Endothelial cell of umbilical vein (primary cell): ENCODE data around the gene ACTL7B. TPM values are rescaled to one million over a fixed set of nuclear protein-coding genes. Genes with fewer than 3 reads are reported as not detected.

Experiments used
- BruUV-seq: library from RNA; stranded (reverse); fragments of 400-500 nt; replicated peaks from 2 replicates; lab custom pipeline; 2021; lab: Mats Ljungman, UMichigan
- CTCF ChIA-PET: fragments of 300-600, 350-600 bp; sonication (Branson Sonifier 250); formaldehyde crosslinking; loops from one replicate; lab custom pipeline; 2021; ENCODE audit warnings: antibody characterized with exemption, inconsistent platforms; lab: Charles Lee
- POLR2A ChIA-PET: fragments of 300-600, 350-600 bp; sonication (Branson Sonifier 250); formaldehyde crosslinking; loops from one replicate; lab custom pipeline; 2021; ENCODE audit warnings: antibody characterized with exemption, inconsistent platforms; lab: Charles Lee
- DNase-seq: peaks from one replicate; pipeline ENCODE4 v3.0.0-alpha.2; 2011; ENCODE audit warnings: low read depth, low spot score
- FAIRE-seq: peaks from 2 replicates; lab custom pipeline; 2011; peaks lifted over from hg19 to GRCh38; lab: Jason Lieb, UNC
- H2AFZ ChIP-seq: 2 replicates; pipeline ENCODE4 v1.6.0; 2012; ENCODE audit warnings: low read depth, low read length, control low read depth, inconsistent platforms
- H3K27ac ChIP-seq: 2 replicates; pipeline ENCODE4 v1.5.1; 2011; ENCODE audit warnings: low read depth, mild to moderate bottlenecking, control low read depth, low read length, moderate library complexity; ENCODE audit not compliant: insufficient read depth
- H3K27me3 ChIP-seq, 2 experiments: 2 replicates each; pipeline versions ENCODE4 v1.6.0 to v1.6.1; 2011; ENCODE audit warnings: low read length in 2 of 2, mixed read lengths in 1 of 2; ENCODE audit not compliant: control insufficient read depth in 2 of 2, insufficient read depth in 2 of 2
- H3K36me3 ChIP-seq, 2 experiments: 2 replicates in 1 of 2; 3 replicates in 1 of 2; pipeline ENCODE4 v1.5.1; 2011; ENCODE audit warnings: low read length in 2 of 2, mild to moderate bottlenecking in 1 of 2, moderate library complexity in 1 of 2; ENCODE audit not compliant: control insufficient read depth in 2 of 2, insufficient read depth in 2 of 2; ENCODE audit errors: extremely low read depth in 1 of 2
- H3K4me1 ChIP-seq: 3 replicates; pipeline ENCODE4 v1.5.1; 2011; ENCODE audit warnings: mild to moderate bottlenecking, low read length; ENCODE audit not compliant: control insufficient read depth, insufficient read depth; ENCODE audit errors: extremely low read depth
- H3K4me2 ChIP-seq: 2 replicates; pipeline ENCODE4 v1.6.1; 2011; ENCODE audit warnings: low read length, control low read depth, mixed read lengths; ENCODE audit not compliant: insufficient read depth
- H3K4me3 ChIP-seq, 3 experiments: fragments of 200-600 bp in 1 of 3; sonication (generic), shearing (Covaris generic) in 1 of 3; replicated peaks in 1 of 3; 2 replicates each; pipeline ENCODE4 v1.5.1; 2011 to 2016; ENCODE audit warnings: control low read depth in 3 of 3, low read length in 3 of 3, mild to moderate bottlenecking in 2 of 3, inconsistent platforms in 1 of 3, low read depth in 1 of 3, moderate library complexity in 1 of 3; ENCODE audit not compliant: insufficient read depth in 1 of 3
- H3K79me2 ChIP-seq: 2 replicates; pipeline ENCODE4 v1.6.0; 2012; ENCODE audit warnings: low read length, inconsistent platforms; ENCODE audit not compliant: control insufficient read depth, insufficient read depth
- H3K9ac ChIP-seq: replicated peaks from 2 replicates; pipeline ENCODE3; 2011; ENCODE audit warnings: low read length, control low read depth; ENCODE audit not compliant: insufficient read depth; ENCODE audit errors: extremely low read depth
- H3K9me1 ChIP-seq: replicated peaks from 3 replicates; pipeline ENCODE4 v1.6.0; 2011; ENCODE audit warnings: mild to moderate bottlenecking, low read length; ENCODE audit not compliant: control insufficient read depth, insufficient read depth; ENCODE audit errors: extremely low read depth
- H3K9me3 ChIP-seq: replicated peaks from 2 replicates; pipeline ENCODE4 v1.5.1; 2012; ENCODE audit warnings: low read length, inconsistent platforms; ENCODE audit not compliant: control insufficient read depth, insufficient read depth
- H4K20me1 ChIP-seq: replicated peaks from 2 replicates; pipeline ENCODE3; 2011; ENCODE audit warnings: mild to moderate bottlenecking, low read length; ENCODE audit not compliant: control insufficient read depth, insufficient read depth; ENCODE audit errors: extremely low read depth
- CTCF ChIP-seq, 2 donors: IDR thresholded peaks; 1 replicate in 1 of 2; 2 replicates in 1 of 2; pipeline ENCODE4 v1.5.1; 2011; ENCODE audit warnings: low read length in 2 of 2, mild to moderate bottlenecking in 2 of 2, moderate library complexity in 2 of 2, control low read depth in 1 of 2, inconsistent platforms in 1 of 2, low read depth in 1 of 2; ENCODE audit not compliant: insufficient read depth in 1 of 2; ENCODE audit errors: extremely low read depth in 1 of 2
- EZH2 ChIP-seq: IDR thresholded peaks from 2 replicates; pipeline ENCODE4 v1.6.1; 2012; ENCODE audit warnings: borderline replicate concordance, low read depth, mild to moderate bottlenecking, moderate library complexity, low read length, inconsistent platforms; ENCODE audit not compliant: severe bottlenecking
- FOS ChIP-seq: IDR thresholded peaks from 2 replicates; pipeline ENCODE4 v1.6.1; 2011; ENCODE audit warnings: mild to moderate bottlenecking, low read length, moderate library complexity, borderline replicate concordance; ENCODE audit not compliant: insufficient read depth
- GATA2 ChIP-seq: IDR thresholded peaks from 2 replicates; pipeline ENCODE4 v1.7.0; 2011; ENCODE audit warnings: low read depth, mild to moderate bottlenecking, moderate library complexity, mixed read lengths, low read length; ENCODE audit not compliant: insufficient read length, insufficient read depth
- JUN ChIP-seq: IDR thresholded peaks from 2 replicates; pipeline ENCODE4 v1.6.1; 2011; ENCODE audit warnings: borderline replicate concordance, low read depth; ENCODE audit not compliant: insufficient read length, insufficient read depth
- MAX ChIP-seq: IDR thresholded peaks from 2 replicates; pipeline ENCODE4 v1.6.1; 2011; ENCODE audit not compliant: insufficient read depth, insufficient read length
- POLR2A ChIP-seq: IDR thresholded peaks from 2 replicates; pipeline ENCODE4 v1.6.1; 2012; ENCODE audit warnings: low read depth, mild to moderate bottlenecking, control low read depth, low read length
- dilution Hi-C: fragments of 300-500 bp; cut with MboI; formaldehyde crosslinking; loops from one replicate; pipeline ENCODE4 v1.15.0; 2019; ENCODE audit warnings: low sequenced_read_pairs; ENCODE audit not compliant: extremely low pct_ligation_motif_present
- intact Hi-C: fragments of 100-400 bp; cut with micrococcal nuclease; formaldehyde crosslinking; loops from one replicate; pipeline ENCODE4 v1.10.0; 2022
- polyA plus RNA-seq, 4 experiments: library from polyadenylated mRNA; depleted of rRNA in 3 of 4; stranded (reverse) in 3 of 4; unstranded in 1 of 4; fragments of >200 nt; gene quantifications; 2 replicates each; pipeline versions ENCODE4 v1.2.1 to v1.2.3, GENCODE V29; 2011 to 2012; ENCODE audit warnings: missing spikeins in 1 of 4
- total RNA-seq: library from RNA; stranded (reverse); gene quantifications from 2 replicates; pipeline ENCODE4 v1.2.3, GENCODE V29; 2021

The ACTL7B gene
- total and polyA plus RNA-seq, 2 donors (not counting 3 experiments of a cell fraction or from before 2014, with no cell fraction given) = not detected

- no TSS peak for BruUV-seq
- TF ChIP-seq CTCF (IDR thresholded peaks at IDR 0.05; ENCODE audit: extremely low read depth in 1 of 2, insufficient read depth in 1 of 2, low read depth in 1 of 2, low read length in 2 of 2) (no peak), JUN (peak; percentile 13)
- no peak for DNase-seq
- no peaks in the 10 kb centered on the region for H3K79me2 ChIP-seq
- H3K4me3 ChIP-seq = no peak overlapping the region
- no peaks in the 10 kb centered on the region for H3K27me3 ChIP-seq
- no peaks in the 10 kb centered on the region for H3K36me3 ChIP-seq
- peaks cover 11% of the 10 kb centered on the region for H3K4me1 ChIP-seq
- no peak for FAIRE-seq
- CTCF ChIA-PET = interaction anchor here (1.0 kb wide), 1 partner anchor 1372 kb away, joined by 3 read pairs; no protein-coding TSS in a partner anchor
- H3K27ac ChIP-seq = no peak overlapping the region
- intact Hi-C loops (no loop called here), dilution Hi-C loops (no loop called here)
- H3K9me1 ChIP-seq = no peaks in the 10 kb centered on the region
- H3K9me3 ChIP-seq = no peaks in the 10 kb centered on the region
- H3K9ac ChIP-seq = no peak overlapping the region
- no peak overlapping the region for H2AFZ ChIP-seq
- no peaks in the 10 kb centered on the region for H4K20me1 ChIP-seq
- H3K4me2 ChIP-seq = no peak overlapping the region
- POLR2A ChIA-PET = no interaction called here
These were observed 18.3 kb downstream of the ACTL7B start for GRCh38 chr9:108837530-108837929.

GRCh38 chr9:108836781-108837180 lies 19.0 kb downstream of the ACTL7B start:
- Histone ChIP-seq H3K27me3 (no peaks in the 10 kb centered on the region), H3K4me1 (peaks cover 8% of the 10 kb centered on the region), H3K79me2 (no peaks in the 10 kb centered on the region), H2AFZ (no peak overlapping the region), H3K9me3 (no peaks in the 10 kb centered on the region), H4K20me1 (no peaks in the 10 kb centered on the region), H3K9ac (no peak overlapping the region), H3K4me2 (no peak overlapping the region), H3K4me3 (no peak overlapping the region), H3K36me3 (no peaks in the 10 kb centered on the region), H3K27ac (no peak overlapping the region), H3K9me1 (no peaks in the 10 kb centered on the region)
- DNase-seq = no peak
- ChIA-PET POLR2A (no interaction called here), CTCF (interaction anchor here (1.0 kb wide), 1 partner anchor 1371 kb away, joined by 3 read pairs; no protein-coding TSS in a partner anchor)
- dilution Hi-C loops (no loop called here), intact Hi-C loops (no loop called here)
- FAIRE-seq = no peak
- no TSS peak for BruUV-seq
- TF ChIP-seq JUN (no peak), MAX (no peak), POLR2A (no peak), EZH2 (no peak), FOS (no peak), GATA2 (no peak)
